Calu3 (cell line): ENCODE data around the gene IP6K3. TPM values are rescaled to one million over a fixed set of nuclear protein-coding genes. Genes with fewer than 3 reads are reported as not detected.
A peak's percentile ranks its signal among the peaks of the same experiment; 100 is the strongest.

Source experiments
- BruUV-seq: library from RNA; stranded (reverse); fragments of 400-500 nt; replicated peaks from 2 replicates; lab custom pipeline; 2021; lab: Mats Ljungman, UMichigan
- CTCF ChIA-PET: fragments of 300-600 bp; sonication (Branson Sonifier 250); formaldehyde crosslinking; loops from one replicate; lab custom pipeline; 2022; ENCODE audit warnings: antibody characterized with exemption; lab: Charles Lee
- DNase-seq: peaks from one replicate; pipeline ENCODE4 v3.0.0; 2022
- H3K27ac Mint-ChIP-seq: one replicate; pipeline ENCODE4 v1.8.0; 2022; ENCODE audit warnings: mixed read lengths; ENCODE audit not compliant: unreplicated experiment
- H3K27me3 Mint-ChIP-seq: one replicate; pipeline ENCODE4 v1.8.0; 2022; ENCODE audit warnings: mixed read lengths; ENCODE audit not compliant: unreplicated experiment
- H3K36me3 Mint-ChIP-seq: one replicate; pipeline ENCODE4 v1.8.0; 2022; ENCODE audit warnings: mild to moderate bottlenecking, moderate library complexity, mixed read lengths; ENCODE audit not compliant: insufficient read depth, unreplicated experiment
- H3K4me1 Mint-ChIP-seq: one replicate; pipeline ENCODE4 v1.8.0; 2022; ENCODE audit warnings: mild to moderate bottlenecking, low read depth, mixed read lengths; ENCODE audit not compliant: unreplicated experiment
- H3K4me3 Mint-ChIP-seq: one replicate; pipeline ENCODE4 v1.8.0; 2022; ENCODE audit warnings: mild to moderate bottlenecking, low read depth, moderate library complexity, mixed read lengths; ENCODE audit not compliant: unreplicated experiment
- H3K9me3 Mint-ChIP-seq: one replicate; pipeline ENCODE4 v1.8.0; 2022; ENCODE audit warnings: low read depth, mixed read lengths; ENCODE audit not compliant: unreplicated experiment
- intact Hi-C: fragments of 100-400 bp; cut with micrococcal nuclease; formaldehyde crosslinking; loops from one replicate; pipeline ENCODE4 v1.10.0; 2022; ENCODE audit not compliant: unreplicated experiment
- total RNA-seq: library from RNA; stranded (reverse); gene quantifications from 2 replicates; pipeline ENCODE4 v1.2.3, GENCODE V29; 2022
- TF ChIP-seq, protein P1 (sequence below): fragments of 200-600 bp; IDR thresholded peaks from one replicate; pipeline ENCODE4 v1.8.0; 2022; ENCODE audit warnings: antibody characterized with exemption; ENCODE audit not compliant: unreplicated experiment

IP6K3 gene
- total RNA-seq, 1 experiment from 2014 or later, result not detected

DNA sequence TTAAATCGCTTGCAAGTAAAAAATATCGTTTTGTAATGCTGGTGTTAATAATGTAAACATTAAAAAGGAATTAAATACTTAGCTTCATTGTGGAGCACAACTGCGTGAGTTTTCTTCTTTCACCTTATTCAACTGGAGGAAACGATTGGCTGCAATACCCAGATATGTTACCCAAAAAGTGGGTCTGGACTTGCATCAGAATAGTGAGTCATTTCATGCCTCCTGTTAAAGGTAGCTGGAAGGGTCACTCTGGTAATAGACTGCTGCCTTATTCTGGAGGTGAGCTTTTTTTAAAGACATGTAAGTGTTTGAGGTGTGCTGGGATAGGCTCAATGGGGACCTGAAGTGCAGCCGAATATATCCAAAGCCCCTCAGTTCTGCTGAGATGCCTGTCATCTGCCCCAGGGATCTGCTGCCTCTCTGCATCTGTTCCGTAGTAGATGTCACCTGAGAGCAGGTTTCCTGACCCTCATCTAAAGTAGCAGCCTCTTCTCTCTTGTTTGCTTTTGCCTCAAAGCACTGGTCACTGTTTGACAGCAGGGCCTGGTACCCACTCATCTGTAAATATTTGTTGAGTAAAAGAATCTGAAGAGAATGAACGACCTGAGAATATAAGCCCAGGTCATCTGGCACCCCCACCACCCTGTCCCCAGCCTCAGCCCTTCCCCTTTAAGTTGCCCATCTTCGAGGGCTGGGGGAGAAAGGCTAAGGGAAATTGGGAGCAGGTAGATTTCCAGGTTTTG lies 29.6 kb downstream of the IP6K3 start:
- Mint-ChIP-seq H3K36me3 (peaks cover 9% of the 10 kb centered on the region), H3K27me3 (peaks cover 1% of the 10 kb centered on the region), H3K27ac (peak overlapping the region; percentile 85), H3K4me1 (peaks cover 50% of the 10 kb centered on the region), H3K9me3 (no peaks in the 10 kb centered on the region), H3K4me3 (peak overlapping the region; percentile 24)
- TF ChIP-seq, protein P1, sequence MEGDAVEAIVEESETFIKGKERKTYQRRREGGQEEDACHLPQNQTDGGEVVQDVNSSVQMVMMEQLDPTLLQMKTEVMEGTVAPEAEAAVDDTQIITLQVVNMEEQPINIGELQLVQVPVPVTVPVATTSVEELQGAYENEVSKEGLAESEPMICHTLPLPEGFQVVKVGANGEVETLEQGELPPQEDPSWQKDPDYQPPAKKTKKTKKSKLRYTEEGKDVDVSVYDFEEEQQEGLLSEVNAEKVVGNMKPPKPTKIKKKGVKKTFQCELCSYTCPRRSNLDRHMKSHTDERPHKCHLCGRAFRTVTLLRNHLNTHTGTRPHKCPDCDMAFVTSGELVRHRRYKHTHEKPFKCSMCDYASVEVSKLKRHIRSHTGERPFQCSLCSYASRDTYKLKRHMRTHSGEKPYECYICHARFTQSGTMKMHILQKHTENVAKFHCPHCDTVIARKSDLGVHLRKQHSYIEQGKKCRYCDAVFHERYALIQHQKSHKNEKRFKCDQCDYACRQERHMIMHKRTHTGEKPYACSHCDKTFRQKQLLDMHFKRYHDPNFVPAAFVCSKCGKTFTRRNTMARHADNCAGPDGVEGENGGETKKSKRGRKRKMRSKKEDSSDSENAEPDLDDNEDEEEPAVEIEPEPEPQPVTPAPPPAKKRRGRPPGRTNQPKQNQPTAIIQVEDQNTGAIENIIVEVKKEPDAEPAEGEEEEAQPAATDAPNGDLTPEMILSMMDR, result no peak
- intact Hi-C loops, result loop anchor here (1.0 to 10.0 kb wide), 3 partner anchors 27 to 520 kb away; partner anchors contain the start of genes GRM4 and HMGA1
- BruUV-seq, result no TSS peak
- CTCF ChIA-PET, result interaction anchor here (0.5 to 3.6 kb wide), 9 partner anchors 15 to 312 kb away, joined by 3 to 17 read pairs (median 5); partner anchors contain the start of gene BAK1
- no peak for DNase-seq

DNA sequence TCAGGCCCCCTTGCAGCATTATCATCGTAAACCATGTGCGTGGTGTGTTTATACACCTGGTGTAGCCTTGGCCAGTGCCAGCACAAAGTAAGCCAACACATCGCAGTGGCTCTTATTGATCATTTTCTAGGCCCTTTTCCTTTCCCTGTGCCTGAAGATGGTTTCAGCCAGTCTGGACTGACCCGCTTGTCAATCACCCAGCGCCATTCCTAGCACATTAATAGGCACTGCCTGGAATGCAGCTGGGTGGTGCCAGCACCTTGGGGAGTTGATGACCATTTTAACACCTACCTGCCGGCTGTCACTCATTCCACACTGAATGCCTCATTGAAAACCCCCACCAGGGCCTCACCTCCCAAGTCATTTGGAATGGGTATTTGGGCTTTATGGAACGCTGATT lies 30.3 kb downstream of the IP6K3 start:
- TSS peak; percentile 80 for BruUV-seq
- TF ChIP-seq, protein P1, result no peak
- intact Hi-C loops, result loop anchor here (1.0 to 10.0 kb wide), 3 partner anchors 28 to 521 kb away; partner anchors contain the start of genes GRM4 and HMGA1
- Mint-ChIP-seq H3K27ac (peak overlapping the region; percentile 85), H3K4me1 (peaks cover 56% of the 10 kb centered on the region), H3K4me3 (peak overlapping the region; percentile 24), H3K27me3 (no peaks in the 10 kb centered on the region), H3K9me3 (no peaks in the 10 kb centered on the region), H3K36me3 (peaks cover 16% of the 10 kb centered on the region)
- peak; percentile 92 for DNase-seq
- CTCF ChIA-PET, result interaction anchor here (0.5 to 3.6 kb wide), 8 partner anchors 15 to 313 kb away, joined by 3 to 17 read pairs (median 6); partner anchors contain the start of gene BAK1

DNA sequence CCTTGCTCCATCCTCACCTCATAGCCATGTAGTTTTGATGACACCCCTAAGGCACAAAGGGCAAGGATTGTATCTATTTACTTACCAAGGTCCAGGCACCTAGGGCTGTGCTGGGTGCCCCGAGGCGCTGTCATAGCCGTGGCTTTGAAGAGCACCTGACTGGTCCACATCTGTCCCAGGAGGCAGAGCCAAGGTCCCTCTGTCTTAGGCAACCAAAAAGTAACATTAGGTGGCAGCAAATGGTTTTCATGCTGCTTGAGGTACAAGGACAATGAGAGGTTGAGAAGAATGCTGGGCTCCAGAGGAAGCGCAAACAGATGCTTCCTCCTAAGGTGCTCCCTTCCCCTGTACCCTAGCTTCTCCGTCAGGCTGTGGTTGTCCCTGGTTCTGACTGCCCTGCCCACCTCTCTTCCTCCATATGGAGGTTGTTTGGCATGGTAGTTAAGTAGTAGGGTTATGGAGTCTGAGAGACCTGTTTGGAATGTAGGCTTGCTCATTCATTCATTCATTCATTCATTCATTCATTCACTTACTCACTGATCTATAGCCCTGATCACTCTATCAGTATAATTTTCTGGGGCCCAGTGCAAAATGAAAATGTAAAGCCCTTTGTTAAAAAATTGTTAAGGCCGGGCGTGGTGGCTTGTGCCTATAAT lies 32.2 kb downstream of the IP6K3 start:
- H3K27ac Mint-ChIP-seq, result no peak overlapping the region
- no peaks in the 10 kb centered on the region for H3K9me3 Mint-ChIP-seq
- CTCF ChIA-PET, result interaction anchor here (0.6 to 3.6 kb wide), 5 partner anchors 18 to 1047 kb away, joined by 4 to 17 read pairs (median 5); no protein-coding TSS in a partner anchor
- BruUV-seq, result no TSS peak
- intact Hi-C loops, result loop anchor here (1.0 to 10.0 kb wide), 4 partner anchors 48 to 523 kb away; partner anchors contain the start of genes GRM4 and HMGA1
- H3K27me3 Mint-ChIP-seq, result no peaks in the 10 kb centered on the region
- TF ChIP-seq, protein P1, result peak; percentile 44
- no peak for DNase-seq
- H3K36me3 Mint-ChIP-seq, result peaks cover 34% of the 10 kb centered on the region
- no peak overlapping the region for H3K4me3 Mint-ChIP-seq
- peaks cover 58% of the 10 kb centered on the region for H3K4me1 Mint-ChIP-seq

DNA sequence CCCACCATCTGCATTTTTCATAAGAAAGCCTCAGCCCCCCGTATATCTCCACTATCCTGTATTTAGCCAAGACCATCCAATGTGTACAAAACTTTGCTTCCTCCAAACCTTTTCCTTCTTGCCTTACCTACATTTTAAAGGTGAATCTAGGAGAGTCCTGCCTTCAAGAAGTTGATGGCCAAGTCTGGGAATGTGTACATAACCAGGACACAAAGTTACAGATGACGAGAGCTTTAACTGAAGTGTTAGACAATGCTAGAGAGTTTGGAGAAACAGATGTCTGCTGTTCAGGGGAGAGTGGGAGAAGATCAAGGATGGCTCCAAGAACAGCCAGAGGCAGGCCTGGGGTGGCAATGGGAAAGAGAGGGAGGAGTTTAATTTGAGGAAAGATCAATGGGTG lies 32.9 kb downstream of the IP6K3 start:
- H3K4me3 Mint-ChIP-seq, result no peak overlapping the region

More for the DNA sequence above, 32.9 kb downstream of the IP6K3 start:
- Mint-ChIP-seq H3K27me3 (no peaks in the 10 kb centered on the region), H3K27ac (no peak overlapping the region), H3K36me3 (peaks cover 39% of the 10 kb centered on the region), H3K9me3 (no peaks in the 10 kb centered on the region), H3K4me1 (peaks cover 59% of the 10 kb centered on the region)
- CTCF ChIA-PET, result interaction anchor here (0.6 to 1.6 kb wide), 2 partner anchors 38 to 48 kb away, joined by 3 to 5 read pairs; no protein-coding TSS in a partner anchor
- TF ChIP-seq, protein P1, result no peak
- DNase-seq, result no peak
- no TSS peak for BruUV-seq
- intact Hi-C loops, result loop anchor here (1.0 to 10.0 kb wide), 3 partner anchors 49 to 431 kb away; partner anchors contain the start of gene GRM4
